Right lobe of liver (tissue), 6 donors: ENCODE measurements around the gene SSH2. TPM values are rescaled to one million over a fixed set of nuclear protein-coding genes. Genes with fewer than 3 reads are reported as not detected.
"Not testable (repeated sequence)": the region's sequence is repeated elsewhere in the genome, so short reads cannot be mapped to it uniquely, and the experiment has no call there.

ENCODE experiments used
- ATAC-seq, 4 donors: fragments of 200-7000 bp; cut with Tn5 transposase; one replicate each; pipeline ENCODE4 v1.9.1; 2020; ENCODE audit warnings: mild to moderate bottlenecking in 4 of 4, moderate library complexity in 4 of 4
- DNase-seq, 3 donors: peaks; one replicate each; pipeline ENCODE4 v3.0.0-alpha.2; 2020
- H3K27ac ChIP-seq, 3 donors: fragments of 200-600 bp; one replicate each; pipeline ENCODE4 v1.8.0; 2022
- H3K27me3 ChIP-seq, 2 donors: fragments of 200-600 bp; one replicate each; pipeline ENCODE4 v1.8.0; 2022
- H3K36me3 ChIP-seq, 4 donors: fragments of 200-600 bp; sonication (generic) in 1 of 4; one replicate each; pipeline versions ENCODE4 v1.5.1 to v1.8.0; 2017 to 2022; ENCODE audit warnings: control low read depth in 1 of 4
- H3K4me1 ChIP-seq, 4 donors: fragments of 200-600 bp; sonication (generic) in 1 of 4; one replicate each; pipeline versions ENCODE4 v1.5.1 to v1.8.0; 2017 to 2022; ENCODE audit warnings: control low read depth in 1 of 4
- H3K4me3 ChIP-seq, 3 donors: fragments of 200-600 bp; one replicate each; pipeline ENCODE4 v1.8.0; 2022
- H3K9me3 ChIP-seq, 4 donors: fragments of 200-600 bp; sonication (generic) in 1 of 4; one replicate each; pipeline versions ENCODE4 v1.5.1 to v1.8.0; 2017 to 2022; ENCODE audit warnings: control low read depth in 1 of 4
- CTCF ChIP-seq, 4 donors: fragments of 200-600 bp in 3 of 4; fragments of 450-650 bp in 1 of 4; IDR thresholded peaks; one replicate each; pipeline versions ENCODE4 v1.5.1 to v1.8.0; 2016 to 2022; ENCODE audit warnings: antibody characterized with exemption in 4 of 4, mild to moderate bottlenecking in 2 of 4
- POLR2A ChIP-seq: fragments of 450-650 bp; IDR thresholded peaks from one replicate; pipeline ENCODE4 v1.6.1; 2017; ENCODE audit warnings: antibody characterized with exemption, mild to moderate bottlenecking
- WGBS: methylation state at CpG from one replicate; pipeline ENCODE4 v1.1.6; 2018; ENCODE audit warnings: low coverage, low lambda C conversion rate; ENCODE audit not compliant: insufficient coverage; ENCODE audit errors: missing lambda C conversion rate; 5-methylcytosine and 5-hydroxymethylcytosine counted together
- intact Hi-C, 2 donors: fragments of 100-400 bp; cut with DNase I; formaldehyde crosslinking; loops; one replicate each; pipeline versions ENCODE4 v1.11.2 to v1.14.1; 2022
- total RNA-seq, 6 experiments: library from RNA; depleted of rRNA in 2 of 6; stranded (reverse); fragments of >200 nt in 2 of 6; fragmentation: NEBNext Ultra II Directional in 3 of 6; extraction: Animal tissue kit (Norgen Biotek cat#: 25700) in 3 of 6; gene quantifications; one replicate each; pipeline versions ENCODE4 v1.1.0 to v1.2.4, GENCODE V29; 2016 to 2023
- donor health status: DM: no; HTN: yes; CAD: no.
- donor health status: DM: no; HTN: no; CAD: no.
- donor health status: DM: no; HTN: no; CAD: no.
- donor health status: DM: no; HTN: yes; CAD: no.
- donor health status: DM: no; HTN: yes; CAD: no.

SSH2 gene
- total RNA-seq, 6 experiments from 2014 or later: 8.0 to 12.7 (median 10.5) TPM

DNA sequence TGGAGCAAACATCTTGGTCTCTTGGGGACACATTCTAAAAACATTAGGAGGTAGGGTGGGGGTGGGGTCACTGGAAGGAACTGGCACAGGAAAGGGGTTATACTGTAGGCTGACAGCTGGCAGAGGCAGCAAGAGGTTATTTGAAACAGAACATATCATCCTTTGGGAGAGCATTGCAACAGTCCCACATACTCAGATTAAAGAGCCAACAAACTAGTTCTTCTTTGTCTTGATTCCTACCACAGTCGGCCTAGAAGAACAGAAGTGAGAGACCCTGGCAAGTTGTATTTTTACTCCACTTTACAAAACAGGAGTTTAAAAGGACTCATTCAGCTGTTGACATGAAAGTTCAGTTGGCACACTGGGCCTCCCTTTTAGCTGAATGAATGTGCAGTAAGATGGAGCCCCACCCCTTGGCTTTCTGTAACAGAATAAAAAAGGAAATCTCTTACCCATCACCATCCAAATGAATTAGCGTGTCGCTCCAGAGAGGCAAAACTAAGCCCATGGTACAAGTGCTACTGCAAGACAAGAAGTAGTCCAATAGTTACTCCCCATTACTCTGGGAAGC is 252.7 kb downstream of the SSH2 start:
- no peak for TF ChIP-seq POLR2A
- no peak for TF ChIP-seq CTCF (IDR thresholded peaks at IDR 0.05)
- no peaks in the 10 kb centered on the region for H3K9me3 ChIP-seq
- no peak overlapping the region for H3K27ac ChIP-seq
- DNase-seq (no peak), ATAC-seq (peak in 1 of 4 donors; percentile 15)
- 57% methylated on average over 1 of the region's 3 CpGs for WGBS
- H3K4me1 ChIP-seq: no peaks in the 10 kb centered on the region
- H3K36me3 ChIP-seq: no peaks in the 10 kb centered on the region
- H3K4me3 ChIP-seq: no peak overlapping the region
- intact Hi-C loops: no loop called here
- no peaks in the 10 kb centered on the region for H3K27me3 ChIP-seq

DNA sequence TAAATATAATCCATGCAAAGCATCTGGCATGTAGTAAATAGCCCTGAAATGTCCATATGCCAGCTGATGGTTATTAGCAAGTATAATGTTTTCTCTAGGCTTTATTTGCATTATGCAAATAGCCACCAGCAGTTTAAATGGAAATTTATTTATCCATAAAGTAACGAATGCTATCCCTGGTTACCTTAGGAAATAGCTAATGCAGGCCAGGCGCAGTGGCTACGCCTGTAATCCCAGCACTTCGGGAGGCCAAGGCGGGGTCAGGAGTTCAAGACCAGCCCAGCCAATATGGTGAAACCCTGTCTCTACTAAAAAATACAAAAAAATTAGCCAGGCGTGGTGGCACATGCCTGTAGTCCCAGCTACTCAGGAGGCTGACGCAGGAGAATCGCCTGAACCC is 254.1 kb downstream of the SSH2 start:
- ATAC-seq, H3K27me3 ChIP-seq, intact Hi-C loops, H3K4me3 ChIP-seq, H3K4me1 ChIP-seq, H3K27ac ChIP-seq, H3K9me3 ChIP-seq, DNase-seq: not testable (repeated sequence)
- WGBS: 95% methylated on average over 5 of the region's 8 CpGs
- peaks cover 0 to 11% (median 0%) of the 10 kb centered on the region in 4 donors for H3K36me3 ChIP-seq

GRCh38 chr17:29674281-29674680 is 255.7 kb downstream of the SSH2 start:
- Histone ChIP-seq H3K36me3 (peaks cover 0 to 12% (median 0%) of the 10 kb centered on the region in 4 donors), H3K9me3 (no peaks in the 10 kb centered on the region), H3K27me3 (no peaks in the 10 kb centered on the region), H3K27ac (no peak overlapping the region), H3K4me3 (no peak overlapping the region), H3K4me1 (no peaks in the 10 kb centered on the region)
- no peak for DNase-seq
- ATAC-seq: no peak
- TF ChIP-seq CTCF (IDR thresholded peaks at IDR 0.05) (no peak), POLR2A (no peak)
- WGBS: 78% methylated on average over 1 of the region's 1 CpG
- intact Hi-C loops: no loop called here

- Histone ChIP-seq H3K9me3 (no peaks in the 10 kb centered on the region), H3K27me3 (no peaks in the 10 kb centered on the region), H3K27ac (no peak overlapping the region), H3K4me1 (no peaks in the 10 kb centered on the region), H3K36me3 (peaks cover 0 to 12% (median 0%) of the 10 kb centered on the region in 4 donors), H3K4me3 (no peak overlapping the region)
- WGBS: 97% methylated on average over 5 of the region's 5 CpGs
- no peak for DNase-seq
- intact Hi-C loops: no loop called here
- no peak for ATAC-seq
- no peak for TF ChIP-seq POLR2A
- no peak for TF ChIP-seq CTCF (IDR thresholded peaks at IDR 0.05)
These were observed 258.4 kb downstream of the SSH2 start for GRCh38 chr17:29671661-29672060.

GRCh38 chr17:29669266-29669665 is 260.8 kb downstream of the SSH2 start:
- Histone ChIP-seq H3K4me1 (no peaks in the 10 kb centered on the region), H3K27ac (no peak overlapping the region), H3K9me3 (no peaks in the 10 kb centered on the region), H3K36me3 (peaks cover 0 to 20% (median 0%) of the 10 kb centered on the region in 4 donors), H3K4me3 (no peak overlapping the region), H3K27me3 (no peaks in the 10 kb centered on the region)
- no peak for DNase-seq
- intact Hi-C loops: no loop called here
- ATAC-seq: no peak
- no peak for TF ChIP-seq CTCF (IDR thresholded peaks at IDR 0.05)
- no peak for TF ChIP-seq POLR2A
